GM12878 (cell line): ENCODE data around the gene BRSK2.

Source experiments
- BRCA1 ChIP-seq: IDR thresholded peaks from 2 replicates; pipeline ENCODE4 v1.6.1; 2011; ENCODE audit warnings: low read depth, low read length, improper control_type of control experiment
- CHD2 ChIP-seq: IDR thresholded peaks from 2 replicates; pipeline ENCODE4 v1.6.1; 2011; ENCODE audit warnings: low read depth, low read length, improper control_type of control experiment, borderline replicate concordance
- ESRRA ChIP-seq: IDR thresholded peaks from 2 replicates; pipeline ENCODE4 v1.6.1; 2012; ENCODE audit warnings: mild to moderate bottlenecking, low read length, improper control_type of control experiment
- HDGF ChIP-seq: fragments of 450-650 bp; IDR thresholded peaks from 2 replicates; pipeline ENCODE4 v1.6.1; 2016; ENCODE audit warnings: antibody characterized with exemption
- LARP7 ChIP-seq: fragments of 450-650 bp; IDR thresholded peaks from 2 replicates; pipeline ENCODE4 v1.6.1; 2017; ENCODE audit warnings: mild to moderate bottlenecking
- POLR2A ChIP-seq: IDR thresholded peaks from 2 replicates; pipeline ENCODE4 v1.6.1; 2011; ENCODE audit warnings: low read depth, mild to moderate bottlenecking, low read length
- POLR2AphosphoS5 ChIP-seq: IDR thresholded peaks from 2 replicates; pipeline ENCODE4 v1.6.1; 2011; ENCODE audit warnings: mild to moderate bottlenecking, low read length, inconsistent platforms
- SP1 ChIP-seq: IDR thresholded peaks from one replicate; pipeline ENCODE4 v1.6.1; 2011; ENCODE audit warnings: low read depth, low read length
- ZNF384 ChIP-seq: IDR thresholded peaks from 2 replicates; pipeline ENCODE4 v1.6.1; 2012; ENCODE audit warnings: low read depth, mild to moderate bottlenecking, low read length, improper control_type of control experiment, borderline replicate concordance
- TF ChIP-seq, protein P1 (sequence below), 3 experiments: IDR thresholded peaks in 2 of 3; conservative IDR thresholded peaks in 1 of 3; 2 replicates each; pipeline ENCODE4 v1.5.1; 2011; ENCODE audit warnings: low read depth in 3 of 3, low read length in 3 of 3, mild to moderate bottlenecking in 3 of 3, control low read depth in 2 of 3, moderate library complexity in 2 of 3, inconsistent platforms in 1 of 3, mixed read lengths in 1 of 3; ENCODE audit not compliant: control insufficient read depth in 2 of 3, insufficient read depth in 1 of 3; ENCODE audit errors: extremely low read depth in 1 of 3

DNA sequence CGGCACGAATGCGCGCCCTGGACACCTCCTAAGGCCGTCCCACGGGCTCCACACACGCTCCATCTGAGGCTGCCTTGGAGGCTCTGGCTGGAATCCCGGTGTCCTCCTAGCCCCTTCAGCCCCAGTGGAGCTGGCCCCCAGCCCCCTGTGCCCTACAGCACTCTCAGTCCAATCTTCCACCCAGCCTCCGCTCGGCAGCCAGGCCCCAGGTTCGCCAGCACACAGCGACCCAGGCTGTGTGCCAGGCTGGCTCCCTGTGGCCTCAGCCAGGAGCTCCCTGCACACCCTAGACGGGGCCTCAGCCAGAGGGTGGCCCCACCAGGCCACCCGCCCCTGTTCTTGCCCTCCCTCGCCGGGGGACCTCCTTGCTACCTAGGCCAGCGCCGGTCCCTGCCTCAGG is 78.3 kb downstream of the BRSK2 start:
- TF ChIP-seq, protein P1, sequence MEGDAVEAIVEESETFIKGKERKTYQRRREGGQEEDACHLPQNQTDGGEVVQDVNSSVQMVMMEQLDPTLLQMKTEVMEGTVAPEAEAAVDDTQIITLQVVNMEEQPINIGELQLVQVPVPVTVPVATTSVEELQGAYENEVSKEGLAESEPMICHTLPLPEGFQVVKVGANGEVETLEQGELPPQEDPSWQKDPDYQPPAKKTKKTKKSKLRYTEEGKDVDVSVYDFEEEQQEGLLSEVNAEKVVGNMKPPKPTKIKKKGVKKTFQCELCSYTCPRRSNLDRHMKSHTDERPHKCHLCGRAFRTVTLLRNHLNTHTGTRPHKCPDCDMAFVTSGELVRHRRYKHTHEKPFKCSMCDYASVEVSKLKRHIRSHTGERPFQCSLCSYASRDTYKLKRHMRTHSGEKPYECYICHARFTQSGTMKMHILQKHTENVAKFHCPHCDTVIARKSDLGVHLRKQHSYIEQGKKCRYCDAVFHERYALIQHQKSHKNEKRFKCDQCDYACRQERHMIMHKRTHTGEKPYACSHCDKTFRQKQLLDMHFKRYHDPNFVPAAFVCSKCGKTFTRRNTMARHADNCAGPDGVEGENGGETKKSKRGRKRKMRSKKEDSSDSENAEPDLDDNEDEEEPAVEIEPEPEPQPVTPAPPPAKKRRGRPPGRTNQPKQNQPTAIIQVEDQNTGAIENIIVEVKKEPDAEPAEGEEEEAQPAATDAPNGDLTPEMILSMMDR (IDR thresholded peaks at IDR 0.05 in 2 of 3, conservative IDR thresholded peaks at IDR 0.05 in 1 of 3; ENCODE audit: control insufficient read depth in 2 of 3, extremely low read depth in 1 of 3, insufficient read depth in 1 of 3, low read depth in 3 of 3, low read length in 3 of 3) = no peak
- TF ChIP-seq ZNF384 (no peak), ESRRA (no peak), HDGF (no peak), LARP7 (no peak), POLR2AphosphoS5 (no peak), BRCA1 (no peak), CHD2 (no peak), SP1 (no peak), POLR2A (no peak)
